Right lobe of liver (tissue), 6 donors: ENCODE results near the gene ALDH3B1. TPM values are rescaled to one million over a fixed set of nuclear protein-coding genes. Genes with fewer than 3 reads are reported as not detected.
A peak's percentile ranks its signal among the peaks of the same experiment; 100 is the strongest.

Source experiments
- ATAC-seq, 4 donors: fragments of 200-7000 bp; cut with Tn5 transposase; one replicate each; pipeline ENCODE4 v1.9.1; 2020; ENCODE audit warnings: mild to moderate bottlenecking in 4 of 4, moderate library complexity in 4 of 4
- DNase-seq, 3 donors: peaks; one replicate each; pipeline ENCODE4 v3.0.0-alpha.2; 2020
- H3K27ac ChIP-seq, 3 donors: fragments of 200-600 bp; one replicate each; pipeline ENCODE4 v1.8.0; 2022
- H3K27me3 ChIP-seq, 2 donors: fragments of 200-600 bp; one replicate each; pipeline ENCODE4 v1.8.0; 2022
- H3K36me3 ChIP-seq, 4 donors: fragments of 200-600 bp; sonication (generic) in 1 of 4; one replicate each; pipeline versions ENCODE4 v1.5.1 to v1.8.0; 2017 to 2022; ENCODE audit warnings: control low read depth in 1 of 4
- H3K4me1 ChIP-seq, 4 donors: fragments of 200-600 bp; sonication (generic) in 1 of 4; one replicate each; pipeline versions ENCODE4 v1.5.1 to v1.8.0; 2017 to 2022; ENCODE audit warnings: control low read depth in 1 of 4
- H3K4me3 ChIP-seq, 3 donors: fragments of 200-600 bp; one replicate each; pipeline ENCODE4 v1.8.0; 2022
- H3K9me3 ChIP-seq, 4 donors: fragments of 200-600 bp; sonication (generic) in 1 of 4; one replicate each; pipeline versions ENCODE4 v1.5.1 to v1.8.0; 2017 to 2022; ENCODE audit warnings: control low read depth in 1 of 4
- POLR2A ChIP-seq: fragments of 450-650 bp; IDR thresholded peaks from one replicate; pipeline ENCODE4 v1.6.1; 2017; ENCODE audit warnings: antibody characterized with exemption, mild to moderate bottlenecking
- WGBS: methylation state at CpG from one replicate; pipeline ENCODE4 v1.1.6; 2018; ENCODE audit warnings: low coverage, low lambda C conversion rate; ENCODE audit not compliant: insufficient coverage; ENCODE audit errors: missing lambda C conversion rate; 5-methylcytosine and 5-hydroxymethylcytosine counted together
- intact Hi-C, 2 donors: fragments of 100-400 bp; cut with DNase I; formaldehyde crosslinking; loops; one replicate each; pipeline versions ENCODE4 v1.11.2 to v1.14.1; 2022
- total RNA-seq, 6 experiments: library from RNA; depleted of rRNA in 2 of 6; stranded (reverse); fragments of >200 nt in 2 of 6; fragmentation: NEBNext Ultra II Directional in 3 of 6; extraction: Animal tissue kit (Norgen Biotek cat#: 25700) in 3 of 6; gene quantifications; one replicate each; pipeline versions ENCODE4 v1.1.0 to v1.2.4, GENCODE V29; 2016 to 2023
- TF ChIP-seq, protein P1 (sequence below), 4 donors: fragments of 200-600 bp in 3 of 4; fragments of 450-650 bp in 1 of 4; IDR thresholded peaks; one replicate each; pipeline versions ENCODE4 v1.5.1 to v1.8.0; 2016 to 2022; ENCODE audit warnings: antibody characterized with exemption in 4 of 4, mild to moderate bottlenecking in 2 of 4
- donor health status: DM: no; HTN: yes; CAD: no.
- donor health status: DM: no; HTN: no; CAD: no.
- donor health status: DM: no; HTN: no; CAD: no.
- donor health status: DM: no; HTN: yes; CAD: no.
- donor health status: DM: no; HTN: yes; CAD: no.

ALDH3B1 gene
- total RNA-seq, 6 experiments from 2014 or later = 2.3 to 7.4 (median 4.4) TPM

GRCh38 chr11:68067991-68068390 lies 57.9 kb downstream of the ALDH3B1 start:
- Histone ChIP-seq H3K36me3 (peaks cover 0 to 92% (median 49%) of the 10 kb centered on the region in 4 donors), H3K9me3 (no peaks in the 10 kb centered on the region), H3K27ac (no peak overlapping the region), H3K27me3 (no peaks in the 10 kb centered on the region), H3K4me1 (no peaks in the 10 kb centered on the region), H3K4me3 (no peak overlapping the region)
- ATAC-seq = no peak
- TF ChIP-seq, protein P1, sequence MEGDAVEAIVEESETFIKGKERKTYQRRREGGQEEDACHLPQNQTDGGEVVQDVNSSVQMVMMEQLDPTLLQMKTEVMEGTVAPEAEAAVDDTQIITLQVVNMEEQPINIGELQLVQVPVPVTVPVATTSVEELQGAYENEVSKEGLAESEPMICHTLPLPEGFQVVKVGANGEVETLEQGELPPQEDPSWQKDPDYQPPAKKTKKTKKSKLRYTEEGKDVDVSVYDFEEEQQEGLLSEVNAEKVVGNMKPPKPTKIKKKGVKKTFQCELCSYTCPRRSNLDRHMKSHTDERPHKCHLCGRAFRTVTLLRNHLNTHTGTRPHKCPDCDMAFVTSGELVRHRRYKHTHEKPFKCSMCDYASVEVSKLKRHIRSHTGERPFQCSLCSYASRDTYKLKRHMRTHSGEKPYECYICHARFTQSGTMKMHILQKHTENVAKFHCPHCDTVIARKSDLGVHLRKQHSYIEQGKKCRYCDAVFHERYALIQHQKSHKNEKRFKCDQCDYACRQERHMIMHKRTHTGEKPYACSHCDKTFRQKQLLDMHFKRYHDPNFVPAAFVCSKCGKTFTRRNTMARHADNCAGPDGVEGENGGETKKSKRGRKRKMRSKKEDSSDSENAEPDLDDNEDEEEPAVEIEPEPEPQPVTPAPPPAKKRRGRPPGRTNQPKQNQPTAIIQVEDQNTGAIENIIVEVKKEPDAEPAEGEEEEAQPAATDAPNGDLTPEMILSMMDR (IDR thresholded peaks at IDR 0.05) = no peak
- no peak for TF ChIP-seq POLR2A
- intact Hi-C loops = no loop called here
- DNase-seq = no peak
- WGBS = 90% methylated on average over 5 of the region's 5 CpGs

GRCh38 chr11:68071281-68072048 lies 61.3 kb downstream of the ALDH3B1 start:
- H3K27ac ChIP-seq = no peak overlapping the region
- peaks cover 0 to 65% (median 39%) of the 10 kb centered on the region in 4 donors for H3K36me3 ChIP-seq
- no peak for DNase-seq
- no peaks in the 10 kb centered on the region for H3K27me3 ChIP-seq
- WGBS = 64% methylated on average over 2 of the region's 3 CpGs
- no peak overlapping the region for H3K4me3 ChIP-seq
- H3K4me1 ChIP-seq = peaks cover 0 to 19% (median 0%) of the 10 kb centered on the region in 4 donors
- no peak for TF ChIP-seq POLR2A
- TF ChIP-seq, protein P1 (IDR thresholded peaks at IDR 0.05) = no peak
- intact Hi-C loops = no loop called here
- peak in 1 of 4 donors; percentile 24 for ATAC-seq
- H3K9me3 ChIP-seq = no peaks in the 10 kb centered on the region

DNA sequence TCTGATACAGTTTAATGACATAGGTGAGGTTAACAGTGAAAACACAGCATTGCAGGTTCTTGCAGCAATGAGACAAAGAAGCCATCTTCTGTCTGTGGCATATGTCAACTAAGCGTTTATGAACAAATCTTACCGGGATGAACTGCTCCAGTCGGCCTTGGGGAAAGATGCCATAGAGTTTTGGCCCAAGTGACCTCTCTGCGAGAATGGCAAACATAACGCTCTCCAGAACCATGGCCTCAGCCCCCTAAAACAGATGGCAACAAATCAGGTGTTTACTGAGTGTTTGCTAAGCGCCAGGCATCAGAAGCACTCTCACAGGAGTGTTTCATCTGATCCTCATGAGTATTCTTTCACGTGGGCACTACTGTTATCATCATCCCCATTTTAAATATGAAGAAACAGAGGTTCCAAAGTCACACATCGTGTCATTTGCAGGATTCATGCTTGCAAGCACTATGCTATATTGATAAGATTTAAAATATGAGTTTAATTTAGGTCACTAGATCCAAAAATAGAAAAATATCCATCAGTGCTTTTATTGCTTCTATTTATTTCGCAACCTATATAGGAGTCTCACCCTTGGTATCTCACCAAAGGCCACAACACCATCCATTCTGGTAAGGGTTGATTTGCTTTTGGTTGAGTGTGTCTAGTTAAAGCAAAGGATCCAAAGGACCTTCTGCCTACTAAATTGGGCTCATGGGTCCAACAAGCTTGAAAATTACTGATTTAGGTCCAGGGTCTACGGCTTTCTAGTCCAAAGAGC lies 64.6 kb downstream of the ALDH3B1 start:
- Histone ChIP-seq H3K36me3 (peaks cover 0 to 37% (median 21%) of the 10 kb centered on the region in 4 donors), H3K27me3 (no peaks in the 10 kb centered on the region), H3K4me1 (peaks cover 0 to 30% (median 3%) of the 10 kb centered on the region in 4 donors), H3K9me3 (no peaks in the 10 kb centered on the region), H3K4me3 (no peak overlapping the region), H3K27ac (no peak overlapping the region)
- ATAC-seq (peak; percentile 29 to 71 (median 53)), DNase-seq (no peak)
- no peak for TF ChIP-seq POLR2A
- TF ChIP-seq, protein P1 (IDR thresholded peaks at IDR 0.05) = no peak
- intact Hi-C loops = no loop called here
- WGBS = 41% methylated on average over 10 of the region's 10 CpGs

DNA sequence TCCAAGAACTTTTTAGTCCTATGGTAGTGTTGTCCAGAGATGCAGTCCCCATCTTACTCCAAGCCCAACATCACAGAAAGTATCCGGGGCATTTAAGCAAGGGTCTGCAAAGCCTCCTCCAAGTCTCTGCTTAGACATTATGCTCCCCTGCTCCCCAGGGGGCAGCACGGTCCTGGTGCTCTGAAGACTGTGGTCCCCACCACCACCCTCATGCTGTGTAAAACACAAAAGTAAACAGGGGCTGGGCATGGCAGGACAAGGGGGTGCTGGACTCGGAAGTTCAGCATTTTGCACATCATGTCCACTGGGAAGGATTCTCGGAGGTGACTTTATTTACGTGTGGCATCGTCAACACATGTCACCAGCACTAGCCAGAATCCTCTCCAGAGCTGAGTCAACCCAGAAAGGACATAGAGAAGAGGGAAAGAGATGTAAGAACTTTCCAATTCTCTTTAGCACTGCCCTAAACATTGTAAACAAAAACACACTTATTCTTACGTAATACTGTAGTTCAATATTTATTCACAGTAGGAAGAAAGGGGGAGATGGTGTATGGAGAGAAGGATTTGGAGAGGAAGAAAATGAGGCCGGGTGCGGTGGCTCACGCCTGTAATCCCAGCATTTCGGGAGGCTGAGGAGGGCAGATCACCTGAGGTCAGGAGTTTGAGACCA lies 66.4 kb downstream of the ALDH3B1 start:
- ATAC-seq (peak; percentile 34 to 56 (median 46)), DNase-seq (no peak)
- peaks cover 0 to 32% (median 3%) of the 10 kb centered on the region in 4 donors for H3K4me1 ChIP-seq
- intact Hi-C loops = no loop called here
- peaks cover 0 to 30% (median 13%) of the 10 kb centered on the region in 4 donors for H3K36me3 ChIP-seq
- 45% methylated on average over 7 of the region's 11 CpGs for WGBS
- no peak overlapping the region for H3K4me3 ChIP-seq
- H3K9me3 ChIP-seq = no peaks in the 10 kb centered on the region
- no peaks in the 10 kb centered on the region for H3K27me3 ChIP-seq
- H3K27ac ChIP-seq = no peak overlapping the region
- TF ChIP-seq POLR2A = no peak
- TF ChIP-seq, protein P1 (IDR thresholded peaks at IDR 0.05) = peak in 1 of 4 donors; percentile 13
